ENCODE measurements around the gene KIF2A. TPM values are rescaled to one million over a fixed set of nuclear protein-coding genes. Genes with fewer than 3 reads are reported as not detected.

Gene KIF2A
- total RNA-seq, 1 donor from 2014 or later = 72.1 TPM

Other genes starting within 250 kb of the KIF2A start
- gene DIMT1, start 97.7 kb downstream of the KIF2A start, total RNA-seq = 44.6 and 50.6 TPM in 2 replicates
- 79.0 and 121 TPM in 2 replicates for gene IPO11, start 106.6 kb downstream of the KIF2A start, total RNA-seq

Data from pulmonary artery endothelial cell (primary cell).